Stimulated activated CD4-positive, alpha-beta T cell treated with anti-CD3 and anti-CD28 coated beads, Interleukin-15, amount 100 ng/mL, for 24 hours (primary cell): ENCODE measurements around the gene CXCL11.
"Not testable (repeated sequence)": the region's sequence is repeated elsewhere in the genome, so short reads cannot be mapped to it uniquely, and the experiment has no call there.

Experiments
- DNase-seq: peaks from one replicate; pipeline ENCODE4 v3.0.0-alpha.2; 2020

The CXCL11 gene

DNA sequence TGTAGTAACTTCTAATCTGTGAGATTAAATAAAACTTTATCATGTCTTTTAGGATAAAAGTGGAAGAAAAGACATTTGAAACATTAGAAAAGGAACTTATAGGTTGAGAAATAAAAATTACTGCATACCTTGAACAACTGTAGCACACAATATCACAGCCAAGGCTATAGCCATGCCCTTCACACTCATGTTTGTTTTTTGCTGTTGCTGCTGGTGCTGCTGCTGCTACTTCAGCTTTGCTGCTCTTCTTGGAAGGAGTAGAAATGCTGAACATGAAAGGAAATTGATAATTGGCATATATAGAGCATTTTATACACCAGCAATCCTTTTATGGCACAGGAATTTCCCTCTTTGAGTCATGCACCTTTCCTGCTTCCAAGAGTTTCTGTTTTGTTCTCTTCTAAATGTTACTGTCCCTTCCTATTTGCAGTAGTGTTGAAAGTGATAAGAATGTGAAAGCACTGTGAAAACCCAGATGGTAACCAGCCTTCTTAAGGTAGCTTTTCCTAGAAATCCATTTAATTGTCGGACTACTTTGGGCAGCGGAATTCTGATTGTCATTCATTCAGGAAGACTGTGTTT is at the start of gene CXCL11:
Gene CXCL11 (minus strand): TSS at position 272 of the 582 bp plus-strand sequence. CDS start 83 bp downstream, at position 189.
- no peak for DNase-seq

- DNase-seq = no peak
Measured at GRCh38 chr4:76084542-76084941, 48.7 kb upstream of the CXCL11 start.

- no peak for DNase-seq
Measured at GRCh38 chr4:76083386-76083988, 47.6 kb upstream of the CXCL11 start.

DNA sequence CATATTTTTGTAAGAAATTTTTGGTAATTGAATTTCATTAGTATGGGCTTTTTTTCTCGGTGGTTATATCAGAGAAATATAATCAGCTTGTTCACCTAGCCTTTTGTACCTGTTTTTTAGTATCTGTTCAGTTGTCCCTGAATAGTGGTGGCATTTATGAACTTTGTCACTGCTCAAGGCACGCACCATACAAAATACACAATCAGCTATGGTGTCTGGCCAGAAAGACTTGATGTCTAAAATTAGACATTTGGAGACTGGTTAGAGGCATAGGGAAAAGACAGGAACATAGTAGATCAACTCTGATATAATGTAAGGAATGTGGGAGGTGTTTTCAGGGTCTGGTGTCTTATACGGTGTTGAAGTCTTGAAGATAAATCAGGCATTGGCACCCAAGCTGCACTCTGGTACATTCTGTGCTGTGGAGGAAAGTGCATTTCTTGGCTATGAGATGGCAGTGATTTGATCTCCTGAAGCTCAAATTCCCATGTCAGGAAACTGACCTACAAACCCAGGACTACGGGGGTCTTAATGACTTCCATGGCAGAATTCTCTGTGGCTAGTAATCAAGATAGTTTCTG is 42.3 kb upstream of the CXCL11 start:
- no peak for DNase-seq

DNA sequence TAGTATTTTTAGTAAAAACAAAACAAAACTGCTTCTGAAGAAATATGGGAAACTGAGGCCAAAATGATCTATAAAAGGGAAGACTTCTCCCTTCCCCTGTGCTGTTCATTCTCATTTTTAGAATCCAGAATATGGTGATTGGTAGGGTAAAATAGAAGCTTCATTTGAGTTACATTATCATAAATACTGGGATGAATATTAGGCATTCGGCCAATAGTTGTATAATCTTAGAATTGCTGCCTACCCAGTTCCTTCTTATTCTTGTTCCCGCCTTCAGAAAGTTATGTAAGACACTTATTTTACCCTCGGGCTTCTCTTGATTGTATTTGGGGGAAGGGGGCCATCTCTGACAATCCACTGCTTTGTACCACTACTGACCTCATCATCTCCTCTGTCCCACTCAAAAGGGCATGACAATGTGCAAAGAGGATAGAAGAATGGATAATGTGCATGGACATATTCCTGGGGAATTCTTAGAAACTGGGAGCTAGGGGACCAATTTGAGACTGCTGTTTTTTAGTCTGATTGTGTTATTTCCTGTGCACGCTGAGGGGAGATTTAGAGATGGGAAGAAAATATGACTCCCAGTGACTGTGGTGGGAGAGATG is 39.2 kb upstream of the CXCL11 start:
- no peak for DNase-seq

DNA sequence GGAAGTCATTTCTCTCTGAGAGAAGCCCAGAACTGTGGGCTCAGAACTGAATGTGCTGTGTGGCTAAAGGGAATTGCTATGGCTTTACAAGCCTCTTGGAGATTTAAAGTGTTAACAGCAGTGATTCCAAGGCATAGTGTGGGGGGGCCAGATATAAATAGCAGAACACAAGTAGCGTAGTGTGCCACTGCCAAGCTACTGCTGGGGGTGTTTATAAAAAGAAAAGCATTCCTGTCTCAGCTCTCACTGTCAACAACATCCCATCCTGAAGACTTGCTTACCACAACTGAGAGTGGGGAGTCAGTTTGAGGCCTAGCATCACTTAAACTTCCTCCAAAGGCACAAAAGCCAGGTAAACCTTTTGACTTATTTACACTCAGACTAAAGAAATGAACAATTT is 38.6 kb upstream of the CXCL11 start, which contains the start of gene ART3:
Gene ART3 (plus strand): TSS at position 242 of the 400 bp plus-strand sequence. CDS start 1,181 bp downstream, outside the sequence.
- no peak for DNase-seq

GRCh38 chr4:76072760-76073159 is 36.9 kb upstream of the CXCL11 start:
- no peak for DNase-seq

- DNase-seq = peak; percentile 82
Measured at GRCh38 chr4:76067652-76068286, 31.9 kb upstream of the CXCL11 start.

- DNase-seq = no peak
Measured at GRCh38 chr4:76066546-76066945, 30.7 kb upstream of the CXCL11 start.

GRCh38 chr4:76061982-76062381 is 26.1 kb upstream of the CXCL11 start:
- no peak for DNase-seq

DNA sequence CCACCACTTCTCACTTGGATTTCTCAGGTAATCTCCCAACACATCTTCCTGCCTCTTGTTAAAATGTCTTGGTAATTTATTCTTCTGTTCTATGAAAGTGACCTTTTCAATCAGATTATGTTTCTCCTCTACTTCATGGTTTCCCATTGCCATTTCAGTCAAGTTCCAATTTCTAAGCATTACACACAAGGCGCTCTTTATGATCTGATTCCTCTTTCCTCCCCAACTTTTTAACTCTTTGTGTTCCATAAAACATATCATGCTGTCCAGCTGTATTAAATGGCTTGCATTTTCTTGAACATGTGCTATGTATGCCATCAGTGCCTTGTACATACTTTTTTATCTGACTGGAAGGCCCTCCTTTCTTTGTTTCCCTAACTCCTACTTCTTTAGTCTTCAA is 25.6 kb upstream of the CXCL11 start:
- DNase-seq = no peak

- no peak for DNase-seq
Measured at GRCh38 chr4:76060506-76060905, 24.6 kb upstream of the CXCL11 start.

- peak; percentile 12 for DNase-seq
Measured at GRCh38 chr4:76059750-76060149, 23.9 kb upstream of the CXCL11 start.

GRCh38 chr4:76058888-76059426 is 23.1 kb upstream of the CXCL11 start:
- DNase-seq = no peak

- no peak for DNase-seq
Measured at GRCh38 chr4:76058302-76058701, 22.4 kb upstream of the CXCL11 start.

DNA sequence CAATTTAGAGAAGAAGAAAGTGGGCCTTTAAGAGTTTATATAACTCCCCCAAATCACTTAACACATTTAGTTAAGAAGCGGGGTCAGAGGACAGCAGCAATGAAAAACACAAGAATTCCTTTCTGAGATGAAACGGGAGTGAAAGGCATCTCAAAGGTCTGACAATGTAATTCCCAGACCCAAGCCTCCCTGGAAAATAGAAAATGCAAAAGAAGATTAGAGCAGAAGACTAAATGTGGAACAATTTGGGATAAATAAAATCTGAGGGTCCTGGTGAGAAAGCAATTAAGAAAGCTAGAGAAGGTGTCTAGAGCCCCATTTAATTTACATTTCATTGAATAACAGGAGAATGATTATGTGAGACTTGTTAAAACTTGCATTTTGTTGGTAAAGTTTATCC is 19.6 kb upstream of the CXCL11 start:
- no peak for DNase-seq

DNA sequence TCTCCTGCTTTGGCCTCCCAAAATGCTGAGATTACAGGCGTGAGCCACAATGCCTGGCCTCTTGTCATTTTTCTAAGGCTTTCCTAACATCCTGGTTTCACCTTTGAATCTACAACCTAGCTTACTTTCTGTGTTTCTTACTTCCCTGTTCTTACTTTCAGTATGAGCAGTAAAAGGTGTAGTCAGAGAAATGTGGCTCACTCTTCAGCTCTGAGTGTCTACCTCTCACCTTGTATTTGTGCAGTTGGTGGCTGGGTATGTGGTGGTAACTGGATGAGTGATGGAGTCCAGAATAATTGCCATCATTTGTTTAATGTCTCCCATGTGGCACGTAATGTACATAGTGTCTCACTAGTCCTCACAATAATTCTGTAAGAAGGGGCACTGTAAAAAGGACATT is 19.1 kb upstream of the CXCL11 start:
- DNase-seq = peak; percentile 42

DNA sequence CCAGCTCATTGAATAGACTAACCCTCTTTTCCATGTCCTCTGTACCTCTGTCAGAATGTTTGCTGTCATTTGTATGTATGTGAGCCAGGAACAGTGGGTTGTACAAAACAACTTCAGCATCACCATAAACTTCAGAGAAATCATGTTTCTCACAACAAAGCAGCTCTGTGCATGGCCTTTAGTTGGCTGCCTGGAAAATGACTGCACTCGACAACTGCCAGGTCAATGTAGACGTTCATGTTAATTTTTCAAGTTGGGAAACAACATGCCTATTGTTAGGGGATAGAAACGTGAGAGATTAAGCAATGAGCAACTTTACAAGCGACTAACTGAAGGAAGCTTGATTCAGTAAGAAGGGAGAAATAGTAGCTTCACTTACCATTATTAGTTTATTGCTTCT is 17.9 kb upstream of the CXCL11 start:
- no peak for DNase-seq

DNA sequence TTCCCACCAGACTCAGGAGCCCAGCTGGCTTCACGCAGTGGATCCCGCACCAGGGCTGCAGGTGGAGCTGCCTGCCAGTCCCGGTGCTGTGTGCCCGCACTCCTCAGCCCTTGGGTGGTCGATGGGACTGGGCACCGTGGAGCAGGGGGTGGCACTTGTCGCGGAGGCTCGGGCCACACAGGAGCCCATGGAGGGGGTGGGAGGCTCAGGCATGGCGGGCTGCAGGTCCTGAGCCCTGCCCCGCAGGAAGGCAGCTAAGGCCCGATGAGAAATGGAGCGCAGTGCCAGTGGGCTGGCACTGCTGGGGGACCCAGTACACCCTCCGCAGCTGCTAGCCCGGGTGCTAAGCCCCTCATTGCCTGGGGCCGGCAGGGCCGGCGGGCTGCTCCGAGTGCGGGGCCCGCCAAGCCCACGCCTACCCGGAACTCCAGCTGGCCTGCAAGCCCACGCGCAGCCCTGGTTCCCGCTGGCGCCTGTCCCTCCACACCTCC is 14.7 kb upstream of the CXCL11 start:
- not testable (repeated sequence) for DNase-seq

GRCh38 chr4:76049860-76050416 is 14.1 kb upstream of the CXCL11 start:
- DNase-seq = not testable (repeated sequence)

GRCh38 chr4:76044686-76045085 is 8.8 kb upstream of the CXCL11 start:
- DNase-seq = not testable (repeated sequence)

- DNase-seq = not testable (repeated sequence)
Measured at GRCh38 chr4:76043306-76043705, 7.4 kb upstream of the CXCL11 start.
